ENCODE measurements around the gene TOX3.
A peak's percentile ranks its signal among the peaks of the same experiment; 100 is the strongest.

Gene TOX3

GRCh38 chr16:52446080-52446479 is 100.9 kb downstream of the TOX3 start:
- DNase-seq = peak; percentile 25

GRCh38 chr16:52441886-52442285 is 105.1 kb downstream of the TOX3 start:
- no peak for DNase-seq

- no peak for DNase-seq
Measured at GRCh38 chr16:52440248-52440647, 106.7 kb downstream of the TOX3 start.

- no peak for DNase-seq
Measured at GRCh38 chr16:52439750-52440149, 107.2 kb downstream of the TOX3 start.

- no peak for DNase-seq
Measured at GRCh38 chr16:52439171-52439701, 107.7 kb downstream of the TOX3 start.

GRCh38 chr16:52437277-52437670 is 109.7 kb downstream of the TOX3 start:
- DNase-seq = no peak

- no peak for DNase-seq
Measured at GRCh38 chr16:52436339-52437276, 110.3 kb downstream of the TOX3 start.

GRCh38 chr16:52434224-52434623 is 112.7 kb downstream of the TOX3 start:
- no peak for DNase-seq

- DNase-seq = no peak
Measured at GRCh38 chr16:52433643-52434042, 113.3 kb downstream of the TOX3 start.

GRCh38 chr16:52424591-52424990 is 122.4 kb downstream of the TOX3 start:
- DNase-seq = no peak

- no peak for DNase-seq
Measured at GRCh38 chr16:52422307-52422706, 124.6 kb downstream of the TOX3 start.

GRCh38 chr16:52418201-52418600 is 128.7 kb downstream of the TOX3 start:
- DNase-seq = no peak

GRCh38 chr16:52416888-52417287 is 130.1 kb downstream of the TOX3 start:
- DNase-seq = no peak

- no peak for DNase-seq
Measured at GRCh38 chr16:52411011-52411410, 135.9 kb downstream of the TOX3 start.

- DNase-seq = peak; percentile 55
Measured at GRCh38 chr16:52408191-52408845, 138.6 kb downstream of the TOX3 start.

- DNase-seq = peak; percentile 85
Measured at GRCh38 chr16:52407778-52408177, 139.2 kb downstream of the TOX3 start.

- no peak for DNase-seq
Measured at GRCh38 chr16:52405441-52405840, 141.5 kb downstream of the TOX3 start.

- DNase-seq = no peak
Measured at GRCh38 chr16:52404546-52404945, 142.4 kb downstream of the TOX3 start.

- no peak for DNase-seq
Measured at GRCh38 chr16:52399116-52399515, 147.8 kb downstream of the TOX3 start.

GRCh38 chr16:52398491-52398960 is 148.4 kb downstream of the TOX3 start:
- DNase-seq = no peak

- DNase-seq = no peak
Measured at GRCh38 chr16:52398021-52398420, 148.9 kb downstream of the TOX3 start.

- DNase-seq = no peak
Measured at GRCh38 chr16:52393448-52393847, 153.5 kb downstream of the TOX3 start.

GRCh38 chr16:52389045-52389444 is 157.9 kb downstream of the TOX3 start:
- no peak for DNase-seq
